Dedifferentiated amniotic fluid mesenchymal stem cell (primary cell): Measurements from ENCODE around the gene EFEMP1.
A peak's percentile ranks its signal among the peaks of the same experiment; 100 is the strongest.

Source experiments
- DNase-seq: peaks from one replicate; pipeline ENCODE4 v3.0.0-alpha.2; 2016; ENCODE audit errors: extremely low spot score

The EFEMP1 gene

GRCh38 chr2:55898386-55899040 is 25.1 kb downstream of the EFEMP1 start:
- no peak for DNase-seq

DNA sequence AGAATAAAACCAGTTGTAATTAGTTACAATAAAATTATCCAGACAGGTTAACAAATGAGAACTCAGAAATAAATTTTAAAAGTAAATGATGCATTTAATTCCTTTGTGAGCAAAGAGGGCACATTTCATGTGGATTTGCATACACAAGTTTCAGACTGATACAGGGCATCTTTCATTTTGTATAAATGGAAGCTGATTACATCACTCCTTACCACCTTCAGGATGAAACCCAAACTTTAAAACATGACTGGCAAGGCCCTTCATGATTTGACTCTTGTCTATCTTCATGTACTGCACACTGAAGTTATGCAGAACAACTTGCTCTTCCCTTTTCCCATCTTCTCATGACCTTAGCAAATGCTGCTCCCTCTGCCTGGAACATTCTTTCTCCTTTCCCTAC is 26.9 kb downstream of the EFEMP1 start:
- no peak for DNase-seq

GRCh38 chr2:55894720-55895119 is 28.9 kb downstream of the EFEMP1 start:
- no peak for DNase-seq

- DNase-seq, result no peak
Observed at GRCh38 chr2:55891671-55892094, 31.9 kb downstream of the EFEMP1 start.

GRCh38 chr2:55888936-55889335 is 34.6 kb downstream of the EFEMP1 start:
- no peak for DNase-seq

DNA sequence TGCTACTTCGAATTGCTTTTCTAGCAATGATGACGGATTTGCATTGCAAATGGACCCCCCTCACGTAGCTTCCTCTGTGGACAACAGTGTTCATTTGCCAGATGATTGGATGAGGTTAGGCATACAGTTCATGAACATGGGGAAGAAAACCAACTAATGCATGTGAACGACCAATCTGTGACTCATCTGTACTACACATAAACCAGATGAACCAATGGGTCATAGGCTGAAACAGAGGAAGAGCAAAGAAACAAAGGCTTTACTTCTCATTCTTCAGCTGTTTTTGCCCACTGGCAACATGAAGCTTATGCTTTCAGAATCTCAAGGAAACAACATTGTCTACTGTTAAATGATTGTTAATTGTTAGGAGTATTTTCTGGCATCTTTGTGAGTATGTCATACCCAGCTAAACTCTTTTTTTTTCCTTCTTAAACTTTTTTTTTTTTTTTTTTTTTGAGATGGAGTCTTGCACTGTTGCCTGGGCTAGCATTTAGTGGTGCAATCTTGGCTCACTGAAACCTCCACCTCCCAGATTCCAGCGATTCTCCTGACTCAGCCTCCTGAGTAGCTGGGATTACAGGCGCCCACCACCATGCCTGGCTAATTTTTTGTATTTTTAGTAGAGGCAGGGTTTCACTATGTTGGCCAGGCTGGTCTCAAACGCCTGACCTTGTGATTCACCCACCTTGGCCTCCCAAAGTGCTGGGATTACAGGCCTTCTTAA is 35.5 kb downstream of the EFEMP1 start:
- peak; percentile 58 for DNase-seq

GRCh38 chr2:55887351-55887750 is 36.2 kb downstream of the EFEMP1 start:
- DNase-seq, result no peak

DNA sequence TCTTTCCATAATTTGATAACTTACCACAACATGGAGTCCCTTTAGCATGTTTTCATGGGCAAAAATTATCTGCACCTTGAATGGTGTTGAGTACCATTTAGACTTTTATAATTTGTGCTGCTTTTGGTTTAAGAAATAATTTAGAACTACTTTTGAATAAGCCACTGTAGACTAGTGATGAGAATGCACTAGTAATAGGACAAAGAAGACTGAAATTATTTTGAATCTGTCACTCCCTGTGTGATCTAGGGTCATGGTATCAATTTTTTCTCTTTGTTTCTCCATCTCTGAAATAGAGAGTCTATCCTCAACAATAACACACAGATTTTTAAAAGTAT is 37.7 kb downstream of the EFEMP1 start:
- no peak for DNase-seq

DNA sequence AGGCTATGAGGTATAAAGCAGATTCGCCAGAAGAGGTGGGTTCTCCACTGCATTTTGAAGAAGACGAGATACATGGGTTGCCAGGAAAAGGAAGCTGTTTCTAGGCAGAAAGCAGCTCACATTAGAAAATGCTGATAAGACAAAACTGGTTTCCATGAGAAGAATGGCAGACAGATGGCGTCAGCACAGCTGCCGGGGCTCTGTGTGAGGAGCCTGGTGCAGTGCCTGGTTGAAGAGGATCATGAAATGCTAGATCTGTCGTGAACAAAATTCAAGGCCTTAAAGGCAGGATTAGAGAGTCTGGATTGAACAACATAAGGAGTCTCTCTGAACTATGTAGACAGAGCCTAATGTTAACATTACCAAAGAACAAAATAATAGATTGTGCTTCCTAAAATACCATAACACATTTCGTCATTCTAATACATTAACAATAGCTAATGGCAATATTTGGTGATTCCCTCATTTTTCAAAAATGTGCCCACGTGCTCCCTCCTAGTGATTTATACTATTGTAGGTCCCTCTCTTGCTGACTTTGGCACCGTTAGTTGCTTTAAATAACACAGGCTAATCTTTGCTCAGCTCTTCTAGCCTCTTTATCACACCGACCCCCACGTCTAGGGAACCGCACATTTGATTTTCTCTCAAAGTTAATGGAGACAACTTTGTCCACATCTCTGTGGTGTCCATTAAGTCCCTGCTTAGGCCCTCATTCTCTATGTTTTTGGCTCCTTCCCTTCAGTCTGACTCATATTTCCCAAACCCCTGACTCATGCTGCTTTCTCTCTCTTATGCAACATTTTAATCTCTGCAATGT is 38.2 kb downstream of the EFEMP1 start:
- DNase-seq, result peak; percentile 89

DNA sequence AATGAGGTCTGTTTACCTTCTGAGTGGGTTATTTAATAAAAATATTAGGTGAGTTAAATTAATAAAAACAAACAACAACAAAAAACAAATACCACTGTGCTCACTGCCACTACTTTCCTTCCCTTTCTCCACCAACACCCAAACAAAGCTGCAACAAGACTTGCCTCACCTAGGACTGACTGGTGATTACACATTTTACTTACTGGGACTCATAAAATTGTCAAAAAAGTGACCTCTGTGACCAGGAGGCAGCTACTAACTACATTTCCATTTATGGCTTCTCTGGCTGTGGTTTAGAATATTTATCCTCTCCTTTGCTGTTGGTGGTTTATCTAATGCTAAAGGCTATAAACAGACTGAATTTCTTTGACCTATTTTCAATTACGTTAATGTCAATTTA is 39.8 kb downstream of the EFEMP1 start:
- DNase-seq, result no peak

- no peak for DNase-seq
Observed at GRCh38 chr2:55883357-55883756, 40.2 kb downstream of the EFEMP1 start.

- no peak for DNase-seq
Observed at GRCh38 chr2:55882954-55883353, 40.6 kb downstream of the EFEMP1 start.

DNA sequence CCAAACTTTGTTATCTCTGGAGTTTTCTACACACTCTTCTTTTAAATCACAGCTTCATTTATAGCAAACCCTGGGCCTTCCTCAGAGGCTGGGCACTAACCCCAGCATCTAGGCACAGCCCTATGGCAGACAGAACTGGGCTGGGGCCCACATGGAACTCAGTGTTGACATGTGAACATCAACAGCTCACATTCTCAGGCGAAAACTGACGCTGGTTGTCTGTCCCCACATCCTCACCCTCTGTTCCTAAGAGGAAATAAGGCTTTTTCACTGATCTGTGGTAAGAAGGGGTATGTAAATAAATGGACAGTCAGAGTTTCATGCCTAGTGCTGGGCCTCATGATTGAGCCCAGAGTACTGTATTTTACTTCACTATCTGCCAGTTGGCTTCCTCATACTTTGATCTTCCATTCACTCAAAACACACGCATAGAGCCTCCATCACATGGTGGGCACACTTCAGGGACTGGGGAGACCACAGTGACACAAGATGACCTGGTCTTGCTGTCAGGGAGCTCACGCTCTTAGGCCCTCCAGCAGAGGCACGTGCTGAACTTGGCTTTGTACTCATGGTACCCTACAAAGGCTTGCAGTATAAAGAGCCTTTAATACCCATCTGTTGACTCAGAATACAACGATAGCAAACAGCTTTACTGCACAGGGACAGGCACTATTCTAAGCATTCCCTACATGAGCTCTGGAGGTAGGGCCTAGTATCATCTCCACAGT is 43.0 kb downstream of the EFEMP1 start:
- DNase-seq, result no peak

- no peak for DNase-seq
Observed at GRCh38 chr2:55879976-55880375, 43.6 kb downstream of the EFEMP1 start.

DNA sequence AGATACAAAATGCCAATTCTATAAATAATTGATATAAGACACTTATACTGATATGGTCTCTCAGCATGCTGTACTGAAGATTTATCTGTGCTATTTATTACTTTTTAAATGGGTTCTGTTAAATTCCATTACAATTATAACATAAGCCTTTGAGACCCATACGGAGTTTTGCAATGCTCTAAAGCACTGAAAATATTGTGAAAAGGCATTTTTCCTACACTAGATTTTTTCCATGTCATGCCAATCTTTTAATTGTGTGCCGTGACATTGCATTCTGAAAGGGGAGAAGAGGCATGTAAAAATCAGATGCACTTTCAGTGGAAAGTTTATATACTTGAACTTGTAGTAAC is 46.5 kb downstream of the EFEMP1 start:
- peak; percentile 68 for DNase-seq

DNA sequence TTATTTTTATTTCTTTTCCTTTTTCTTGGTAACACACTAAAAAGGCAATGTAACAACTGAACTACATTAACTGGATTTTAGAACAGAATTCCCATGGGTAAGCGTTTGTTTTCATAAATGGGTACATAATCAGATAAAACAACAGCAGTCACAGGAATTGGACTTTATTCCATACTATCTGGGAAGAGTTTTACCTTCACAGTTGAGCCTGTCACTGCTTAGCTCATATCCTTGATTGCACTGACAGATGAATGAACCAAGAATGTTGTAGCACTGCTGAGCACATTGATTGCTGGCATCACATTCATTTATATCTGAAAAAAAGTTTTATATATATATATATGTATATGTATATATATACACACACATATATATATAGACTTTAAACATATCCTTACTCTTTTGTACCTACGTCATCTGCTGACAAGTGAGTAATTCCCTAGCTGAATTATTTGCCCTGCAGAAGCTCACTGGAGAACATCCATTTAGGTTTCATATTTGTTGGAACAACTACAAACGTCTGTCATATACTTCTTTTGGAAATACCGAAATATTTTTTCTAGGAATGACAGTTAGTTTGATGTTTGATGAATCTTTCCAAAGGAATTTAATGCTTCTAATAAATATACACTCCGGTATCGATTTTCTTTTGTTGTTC is 47.0 kb downstream of the EFEMP1 start:
- no peak for DNase-seq

DNA sequence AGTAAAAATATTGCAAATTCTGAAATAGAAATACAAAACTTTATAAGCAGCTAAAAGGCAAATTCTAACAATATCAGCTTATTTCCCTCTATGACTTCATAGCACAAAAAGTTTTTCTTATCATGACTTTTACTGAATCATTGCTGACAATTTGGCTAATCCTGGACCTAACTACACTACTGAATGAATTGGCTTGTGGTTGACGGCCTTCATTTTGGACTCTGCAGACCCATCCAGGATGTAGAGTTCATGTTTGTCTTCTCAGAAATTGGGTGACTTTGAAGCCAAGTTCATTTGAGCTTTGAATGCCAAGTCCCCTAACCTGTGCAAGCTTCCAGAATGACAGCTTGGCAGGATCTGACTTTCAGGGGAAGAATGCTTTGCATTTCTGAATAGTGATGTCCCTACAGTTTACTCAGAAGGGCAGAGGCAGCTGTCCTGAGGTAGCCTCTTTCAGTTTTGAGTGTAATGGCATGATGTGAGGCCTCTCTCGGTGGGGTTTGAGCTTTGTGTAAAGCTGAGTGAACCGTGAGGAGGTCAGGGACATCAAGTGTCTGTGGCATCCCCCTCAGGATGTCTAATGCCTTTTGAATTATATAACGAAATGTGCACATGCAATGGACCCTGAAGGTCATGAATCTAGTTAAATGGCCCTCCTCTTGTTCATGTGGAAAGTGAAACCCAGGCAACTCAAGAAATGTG is 48.0 kb downstream of the EFEMP1 start:
- DNase-seq, result peak; percentile 53

DNA sequence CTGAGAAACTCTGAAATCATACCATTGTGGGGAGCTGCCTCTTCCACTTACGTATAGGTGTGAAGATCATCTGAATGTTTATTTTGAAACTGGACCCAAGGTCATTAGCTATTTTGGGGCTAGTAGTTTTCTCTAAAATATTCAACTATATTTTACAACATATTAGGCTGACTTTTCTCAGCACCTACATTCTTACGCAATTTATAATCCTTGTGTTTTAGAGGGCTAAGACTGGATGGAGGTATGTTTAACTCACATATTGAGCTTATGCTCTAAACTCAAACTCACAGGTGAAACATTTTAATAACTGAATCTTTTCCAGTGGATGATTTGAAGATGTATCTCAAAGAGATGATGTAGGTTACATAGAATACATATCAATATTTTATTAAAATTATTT is 49.2 kb downstream of the EFEMP1 start:
- no peak for DNase-seq

DNA sequence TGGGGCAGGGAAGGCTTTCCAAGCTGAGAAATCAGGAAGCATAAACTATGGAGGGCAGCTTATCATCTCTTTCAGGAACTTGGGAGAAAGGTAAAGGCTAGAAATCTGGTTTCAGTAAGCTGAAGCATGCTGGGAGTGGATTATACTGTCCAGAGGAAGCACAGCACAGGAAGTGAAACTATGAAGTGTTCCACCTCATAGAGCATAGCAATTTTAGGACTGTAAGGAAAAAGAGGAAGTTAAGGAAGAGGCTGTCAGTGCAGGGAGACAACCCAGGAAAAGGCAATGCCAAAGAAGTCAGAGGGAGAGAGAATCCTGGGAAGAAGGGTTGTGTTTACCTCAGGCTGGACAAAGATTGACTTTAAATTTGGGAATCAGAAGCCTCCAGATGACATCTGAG is 51.9 kb downstream of the EFEMP1 start:
- DNase-seq, result no peak

- DNase-seq, result peak; percentile 47
Observed at GRCh38 chr2:55869637-55870325, 53.8 kb downstream of the EFEMP1 start.
